ENCODE results near the gene CUL2.
A peak's percentile ranks its signal among the peaks of the same experiment; 100 is the strongest.
"Not testable (repeated sequence)": the region's sequence is repeated elsewhere in the genome, so short reads cannot be mapped to it uniquely, and the experiment has no call there.

CUL2 gene

DNA sequence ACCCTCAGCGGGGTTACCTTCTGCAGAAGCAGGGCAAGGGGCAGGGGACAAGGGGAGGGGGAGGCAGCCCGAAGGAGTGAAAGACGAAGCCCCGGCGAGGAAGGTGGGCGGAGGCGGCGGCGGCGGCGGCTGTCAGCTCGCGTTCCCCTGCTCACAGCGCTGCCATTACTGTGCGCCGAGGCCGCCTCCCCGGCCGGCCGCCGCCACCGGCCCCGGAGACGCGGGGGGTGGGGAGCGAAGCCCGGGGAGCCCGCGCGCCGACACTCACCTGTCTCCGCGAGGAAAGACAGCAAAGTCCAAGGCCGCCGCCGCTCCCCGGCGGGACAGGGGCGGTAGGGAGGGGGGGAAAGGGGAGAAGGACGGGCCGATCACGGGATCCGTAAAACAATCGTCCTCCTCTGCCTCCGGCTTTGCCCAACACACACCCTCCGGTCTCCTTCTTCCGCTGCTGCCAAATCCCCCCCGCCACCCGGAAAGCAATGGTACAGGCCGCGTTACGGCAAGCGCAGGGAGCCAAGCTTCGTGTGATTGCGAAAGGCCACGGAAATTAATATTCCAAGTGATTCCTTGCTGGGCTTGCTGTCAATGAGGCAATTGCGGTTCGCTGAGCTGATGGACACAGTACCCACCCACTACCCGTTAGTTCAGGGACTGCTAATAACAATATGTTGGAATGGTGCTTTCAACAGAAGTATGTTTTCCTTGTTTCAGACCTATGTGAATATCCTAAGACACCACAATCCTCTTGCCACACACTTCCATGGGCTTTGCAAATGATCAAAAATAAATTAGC, at the start of gene CUL2:
Gene CUL2, minus strand, starts transcription at position 180 of the 793 bp plus-strand sequence. CDS start 19,024 bp downstream, outside the sequence.
- DNase-seq (ENCODE audit: low read depth) = peak; percentile 78

DNA sequence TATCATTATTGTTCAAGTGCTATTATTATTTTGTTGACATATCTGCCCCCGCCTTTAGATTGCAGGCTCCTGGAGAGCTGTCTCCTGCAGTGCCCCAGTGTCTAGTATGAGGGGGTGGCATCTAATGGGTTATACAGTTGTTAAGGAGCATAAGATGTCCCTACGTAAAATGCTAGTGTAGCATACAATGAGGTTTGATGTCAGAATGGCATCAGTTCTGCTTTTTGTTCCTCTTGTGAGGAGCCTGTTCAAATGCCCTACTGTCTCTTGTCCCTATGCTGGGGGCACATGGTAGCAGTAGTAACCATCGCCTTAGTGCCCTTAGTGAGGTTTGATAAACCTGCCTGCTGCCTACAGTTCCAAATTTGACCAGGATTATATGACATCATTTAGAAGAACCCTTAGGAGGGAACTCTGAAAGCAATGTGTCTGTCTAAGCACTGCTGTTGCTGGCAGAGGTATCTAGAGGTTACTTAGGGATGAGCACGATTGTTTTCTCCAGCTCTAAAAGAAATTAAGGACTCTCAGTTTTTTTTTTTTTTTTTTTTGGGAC, 46.2 kb upstream of the CUL2 start:
- DNase-seq (ENCODE audit: low read depth) = no peak

GRCh38 chr10:35135861-35136260, 45.7 kb upstream of the CUL2 start:
- no peak for DNase-seq (ENCODE audit: low read depth)

DNA sequence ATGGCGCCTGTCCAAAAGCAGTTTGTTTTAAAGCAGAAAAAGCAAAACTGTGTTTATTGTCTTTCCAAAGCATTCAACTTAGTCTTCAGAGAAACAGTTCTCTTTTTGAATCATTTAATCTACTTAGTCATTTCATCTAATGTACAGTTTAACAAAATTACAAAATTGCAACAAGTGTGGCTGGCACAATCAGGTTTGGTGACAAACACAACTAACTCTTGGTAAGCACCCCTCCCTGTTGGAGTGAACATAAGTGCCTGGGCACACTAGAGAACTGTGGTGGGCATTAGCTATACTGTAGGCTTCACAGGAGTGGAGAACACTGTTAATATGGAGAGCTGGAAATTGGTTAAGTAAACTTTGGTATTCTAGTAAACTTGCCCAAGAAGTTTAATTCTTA, 43.4 kb upstream of the CUL2 start:
- no peak for DNase-seq (ENCODE audit: low read depth)

DNA sequence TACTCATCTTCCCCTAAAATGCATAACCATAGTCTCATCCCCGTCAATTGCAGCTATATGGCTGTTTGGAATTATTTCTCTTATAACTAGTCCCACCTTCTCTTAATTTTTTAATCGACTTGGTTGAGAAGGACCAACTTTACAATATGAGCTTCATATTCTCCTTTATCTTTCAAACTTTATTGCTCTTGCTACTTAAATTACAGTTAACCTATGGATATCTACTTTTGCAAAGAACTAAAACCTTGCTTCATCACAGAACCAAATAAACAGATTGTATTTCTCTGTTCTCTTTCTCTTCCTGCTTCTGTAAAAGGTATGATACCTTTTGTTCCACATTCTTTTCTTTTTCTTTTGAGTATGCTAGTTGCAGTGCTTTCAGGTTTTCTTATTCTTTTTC, 42.6 kb upstream of the CUL2 start:
- no peak for DNase-seq (ENCODE audit: low read depth)

- DNase-seq (ENCODE audit: low read depth) = no peak
Observed at GRCh38 chr10:35130663-35131062, 40.5 kb upstream of the CUL2 start.

DNA sequence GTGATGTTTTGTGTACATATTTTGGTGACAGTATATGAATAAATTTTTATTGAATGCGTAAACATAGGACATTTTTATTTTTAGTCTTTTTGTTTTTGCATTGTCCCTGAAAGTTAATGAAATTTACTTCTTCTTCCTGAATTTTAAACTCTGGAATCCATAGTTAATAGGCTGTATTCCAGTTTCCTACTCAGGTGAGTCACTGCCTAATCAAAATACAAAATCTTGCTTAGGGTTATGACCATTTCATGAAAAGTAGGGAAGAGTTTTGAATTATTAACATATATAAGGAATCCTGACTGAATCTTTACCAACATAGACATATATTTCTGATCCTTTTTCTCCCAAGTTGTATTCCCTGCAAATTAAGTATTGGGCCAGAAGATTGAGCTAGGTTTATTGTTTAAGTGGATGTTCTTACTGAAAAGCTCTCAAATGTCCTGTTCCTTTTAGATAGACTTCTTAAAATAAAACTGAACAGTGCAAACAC, 39.1 kb upstream of the CUL2 start:
- DNase-seq (ENCODE audit: low read depth) = no peak

- DNase-seq (ENCODE audit: low read depth) = peak; percentile 9
Observed at GRCh38 chr10:35127289-35127891, 37.2 kb upstream of the CUL2 start.

- DNase-seq (ENCODE audit: low read depth) = peak; percentile 85
Observed at GRCh38 chr10:35126530-35127288, 36.6 kb upstream of the CUL2 start, which contains the start of gene CREM. TSS of gene CREM (plus strand) at chr10:35126846. CDS start at chr10:35137836, 10,990 bp downstream.

GRCh38 chr10:35126062-35126529, 36.0 kb upstream of the CUL2 start:
- no peak for DNase-seq (ENCODE audit: low read depth)

DNA sequence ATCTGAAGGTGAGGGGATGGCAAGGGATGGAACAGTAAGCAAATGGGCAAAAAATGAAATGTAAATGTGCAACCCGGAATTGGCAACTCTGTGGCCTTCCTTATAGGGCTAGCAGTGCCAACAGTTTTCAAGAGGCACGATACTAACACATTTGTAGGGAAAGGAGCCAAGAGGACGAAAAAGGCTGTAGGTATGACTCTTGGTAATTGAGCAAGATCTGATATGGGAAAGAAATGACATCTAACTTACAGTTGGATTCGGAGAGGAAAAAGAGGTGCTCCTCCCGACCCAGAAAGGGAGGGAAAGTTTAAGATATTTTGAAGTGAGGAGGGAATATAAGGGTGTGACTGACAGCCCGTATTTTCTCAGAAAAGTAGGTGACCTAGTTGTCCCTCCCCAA, 34.4 kb upstream of the CUL2 start:
- DNase-seq (ENCODE audit: low read depth) = no peak

- no peak for DNase-seq (ENCODE audit: low read depth)
Observed at GRCh38 chr10:35119378-35119777, 29.2 kb upstream of the CUL2 start.

- DNase-seq (ENCODE audit: low read depth) = no peak
Observed at GRCh38 chr10:35112571-35112970, 22.4 kb upstream of the CUL2 start.

DNA sequence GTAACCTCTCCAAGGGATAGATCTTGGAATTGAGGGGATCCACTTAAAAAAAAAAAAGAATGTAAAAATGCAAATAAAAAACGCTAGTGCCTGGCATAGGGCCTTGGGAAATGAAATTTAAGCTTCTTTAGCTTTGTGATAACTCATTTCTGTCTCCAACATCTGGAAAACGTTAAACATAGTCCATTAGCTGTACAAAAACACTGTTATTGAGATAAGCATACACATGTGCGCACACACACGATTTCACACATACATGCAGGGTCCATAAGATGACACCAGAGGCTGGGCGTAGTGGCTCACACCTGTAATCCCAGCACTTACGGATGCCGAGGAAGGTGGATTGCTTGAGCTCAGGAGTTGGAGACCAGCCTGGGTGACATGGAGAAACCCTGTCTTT, 13.7 kb upstream of the CUL2 start:
- DNase-seq (ENCODE audit: low read depth) = no peak

DNA sequence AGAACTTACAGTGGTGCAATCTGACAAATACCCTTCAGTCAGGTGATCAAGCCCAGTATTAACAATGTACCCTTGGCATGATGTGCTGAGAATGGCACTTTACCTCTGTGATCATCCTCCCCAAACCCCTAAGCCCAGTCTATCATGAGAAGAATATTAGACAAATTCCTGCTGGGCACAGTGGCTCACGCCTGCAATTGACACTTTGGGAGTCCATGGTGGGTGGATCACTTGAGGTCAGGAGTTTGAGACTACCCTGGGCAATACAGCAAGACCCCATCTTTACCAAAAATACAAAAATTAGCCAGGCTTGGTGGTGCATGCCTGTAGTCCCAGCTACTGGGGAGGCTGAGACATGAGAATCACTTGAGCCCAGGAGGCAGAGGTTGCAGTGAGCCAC, 7.4 kb upstream of the CUL2 start:
- DNase-seq (ENCODE audit: low read depth) = no peak

- DNase-seq (ENCODE audit: low read depth) = no peak
Observed at GRCh38 chr10:35096312-35096711, 6.2 kb upstream of the CUL2 start.

- no peak for DNase-seq (ENCODE audit: low read depth)
Observed at GRCh38 chr10:35092851-35093250, 2.7 kb upstream of the CUL2 start.

GRCh38 chr10:35091994-35092790, 2.1 kb upstream of the CUL2 start:
- no peak for DNase-seq (ENCODE audit: low read depth)

- DNase-seq (ENCODE audit: low read depth) = no peak
Observed at GRCh38 chr10:35089611-35090161, 455 bp downstream of the CUL2 start.

- no peak for DNase-seq (ENCODE audit: low read depth)
Observed at GRCh38 chr10:35083242-35083641, 6.9 kb downstream of the CUL2 start.

- DNase-seq (ENCODE audit: low read depth) = not testable (repeated sequence)
Observed at GRCh38 chr10:35080261-35080660, 9.9 kb downstream of the CUL2 start.
